RWPE2 (cell line): ENCODE results near the gene RFNG.

Experiments used
- ATAC-seq: fragments of 200-7000 bp; cut with Tn5 transposase; 3 replicates; pipeline ENCODE4 v1.9.1; 2021; ENCODE audit warnings: low read depth
- DNase-seq: peaks from one replicate; pipeline ENCODE4 v3.0.0-alpha.2; 2020; ENCODE audit warnings: low spot score
- H3K27ac ChIP-seq: fragments of 450-650 bp; 2 replicates; pipeline ENCODE4 v1.5.1; 2017; ENCODE audit warnings: mild to moderate bottlenecking; ENCODE audit not compliant: poor library complexity, severe bottlenecking
- H3K27me3 ChIP-seq: fragments of 250-450 bp; sonication (Bioruptor Pico); 2 replicates; pipeline ENCODE4 v1.5.1; 2021; ENCODE audit warnings: mild to moderate bottlenecking, moderate library complexity; ENCODE audit not compliant: insufficient read depth, poor library complexity, severe bottlenecking
- H3K36me3 ChIP-seq: fragments of 250-450 bp; sonication (Bioruptor Pico); 2 replicates; pipeline ENCODE4 v1.5.1; 2020; ENCODE audit warnings: low read depth, mild to moderate bottlenecking, moderate library complexity
- H3K4me1 ChIP-seq: fragments of 250-450 bp; sonication (Bioruptor Pico); 2 replicates; pipeline ENCODE4 v1.5.1; 2021; ENCODE audit warnings: mild to moderate bottlenecking, moderate library complexity; ENCODE audit not compliant: insufficient read depth, poor library complexity, severe bottlenecking
- H3K4me3 ChIP-seq: fragments of 250-450 bp; sonication (Bioruptor Pico); 2 replicates; pipeline ENCODE4 v1.5.1; 2021; ENCODE audit warnings: mild to moderate bottlenecking, moderate library complexity; ENCODE audit not compliant: severe bottlenecking
- H3K9me3 ChIP-seq: fragments of 250-450 bp; sonication (Bioruptor Pico); 2 replicates; pipeline ENCODE4 v1.5.1; 2021; ENCODE audit warnings: mild to moderate bottlenecking, moderate library complexity; ENCODE audit not compliant: severe bottlenecking
- CTCF ChIP-seq: fragments of 450-650 bp; IDR thresholded peaks from one replicate; pipeline ENCODE4 v1.5.1; 2017; ENCODE audit warnings: mild to moderate bottlenecking, moderate library complexity; ENCODE audit not compliant: poor library complexity, severe bottlenecking

The RFNG gene

GRCh38 chr17:82098169-82098938 is 46.7 kb upstream of the RFNG start, which contains the start of gene FASN:
Gene FASN (minus strand): TSS chr17:82098236. CDS start chr17:82096445, 1,791 bp downstream.
- H3K4me1 ChIP-seq: peaks cover 12% of the 10 kb centered on the region
- peaks cover 38% of the 10 kb centered on the region for H3K36me3 ChIP-seq
- DNase-seq (peak; percentile 96), ATAC-seq (peak; percentile 75)
- peak; percentile 64 for TF ChIP-seq CTCF
- no peaks in the 10 kb centered on the region for H3K9me3 ChIP-seq
- peak within 1 kb of the TSS; percentile 98 for H3K4me3 ChIP-seq
- peak within 1 kb of the TSS; percentile 84 for H3K27ac ChIP-seq
- H3K27me3 ChIP-seq: no peaks in the 10 kb centered on the region

GRCh38 chr17:82097919-82098168 is 46.2 kb upstream of the RFNG start:
- peak overlapping the region; percentile 98 for H3K4me3 ChIP-seq
- H3K9me3 ChIP-seq: no peaks in the 10 kb centered on the region
- H3K27ac ChIP-seq: peak overlapping the region; percentile 84
- no peak for ATAC-seq
- DNase-seq: no peak
- TF ChIP-seq CTCF: no peak
- no peaks in the 10 kb centered on the region for H3K27me3 ChIP-seq
- peaks cover 12% of the 10 kb centered on the region for H3K4me1 ChIP-seq
- H3K36me3 ChIP-seq: peaks cover 43% of the 10 kb centered on the region

- DNase-seq: no peak
- TF ChIP-seq CTCF: no peak
- peak overlapping the region; percentile 98 for H3K4me3 ChIP-seq
- ATAC-seq: no peak; the same call in 2 of the 3 replicates
- H3K27me3 ChIP-seq: no peaks in the 10 kb centered on the region
- H3K36me3 ChIP-seq: peaks cover 48% of the 10 kb centered on the region
- H3K9me3 ChIP-seq: no peaks in the 10 kb centered on the region
- peak overlapping the region; percentile 84 for H3K27ac ChIP-seq
- H3K4me1 ChIP-seq: peaks cover 12% of the 10 kb centered on the region
Observed at GRCh38 chr17:82097184-82097918, 45.7 kb upstream of the RFNG start.

GRCh38 chr17:82096709-82097183 is 45.1 kb upstream of the RFNG start:
- H3K9me3 ChIP-seq: no peaks in the 10 kb centered on the region
- ATAC-seq (no peak), DNase-seq (no peak)
- no peaks in the 10 kb centered on the region for H3K27me3 ChIP-seq
- peak overlapping the region; percentile 98 for H3K4me3 ChIP-seq
- TF ChIP-seq CTCF: no peak
- peak overlapping the region; percentile 84 for H3K27ac ChIP-seq
- peaks cover 54% of the 10 kb centered on the region for H3K36me3 ChIP-seq
- peaks cover 12% of the 10 kb centered on the region for H3K4me1 ChIP-seq
